ENCODE results near the gene SRRD.

The SRRD gene

GRCh38 chr22:26482161-26482560, 1.5 kb upstream of the SRRD start:
- no peak for DNase-seq (ENCODE audit: low read depth in 2 of 2)

- no peak for DNase-seq (ENCODE audit: low read depth in 2 of 2)
Observed at GRCh38 chr22:26483043-26483438, 636 bp upstream of the SRRD start.

GRCh38 chr22:26484360-26484706, 656 bp downstream of the SRRD start:
- DNase-seq (ENCODE audit: low read depth in 2 of 2), result no peak

GRCh38 chr22:26485013-26485412, 1.3 kb downstream of the SRRD start:
- no peak for DNase-seq (ENCODE audit: low read depth in 2 of 2)

GRCh38 chr22:26485806-26486390, 2.2 kb downstream of the SRRD start:
- no peak for DNase-seq (ENCODE audit: low read depth in 2 of 2)

- no peak for DNase-seq (ENCODE audit: low read depth in 2 of 2)
Observed at GRCh38 chr22:26486394-26486793, 2.7 kb downstream of the SRRD start.

GRCh38 chr22:26487996-26488395, 4.3 kb downstream of the SRRD start:
- DNase-seq (ENCODE audit: low read depth in 2 of 2), result no peak

- no peak for DNase-seq (ENCODE audit: low read depth in 2 of 2)
Observed at GRCh38 chr22:26489447-26490036, 5.9 kb downstream of the SRRD start.

GRCh38 chr22:26492220-26492619, 8.5 kb downstream of the SRRD start:
- DNase-seq (ENCODE audit: low read depth in 2 of 2), result no peak

- DNase-seq (ENCODE audit: low read depth in 2 of 2), result no peak
Observed at GRCh38 chr22:26494506-26494905, 10.8 kb downstream of the SRRD start.

GRCh38 chr22:26496456-26496855, 12.8 kb downstream of the SRRD start:
- no peak for DNase-seq (ENCODE audit: low read depth in 2 of 2)

- no peak for DNase-seq (ENCODE audit: low read depth in 2 of 2)
Observed at GRCh38 chr22:26499188-26499703, 15.6 kb downstream of the SRRD start.

GRCh38 chr22:26501996-26502395, 18.3 kb downstream of the SRRD start:
- DNase-seq (ENCODE audit: low read depth in 2 of 2), result no peak

GRCh38 chr22:26502688-26503561, 19.2 kb downstream of the SRRD start:
- DNase-seq (ENCODE audit: low read depth in 2 of 2), result peak in 1 of 2 donors; percentile 24

- no peak for DNase-seq (ENCODE audit: low read depth in 2 of 2)
Observed at GRCh38 chr22:26503758-26504157, 20.1 kb downstream of the SRRD start.

GRCh38 chr22:26508148-26508547, 24.5 kb downstream of the SRRD start:
- DNase-seq (ENCODE audit: low read depth in 2 of 2), result no peak

- peak; percentile 80 to 89 for DNase-seq (ENCODE audit: low read depth in 2 of 2)
Observed at GRCh38 chr22:26512149-26512793, 28.6 kb downstream of the SRRD start, which contains the start of gene TFIP11. TSS of gene TFIP11 (minus strand) at chr22:26512473. CDS start at chr22:26510272, 2,201 bp downstream.

- no peak for DNase-seq (ENCODE audit: low read depth in 2 of 2)
Observed at GRCh38 chr22:26513838-26514237, 30.2 kb downstream of the SRRD start.

GRCh38 chr22:26514419-26515161, 30.9 kb downstream of the SRRD start:
- DNase-seq (ENCODE audit: low read depth in 2 of 2), result no peak

- no peak for DNase-seq (ENCODE audit: low read depth in 2 of 2)
Observed at GRCh38 chr22:26515931-26516330, 32.3 kb downstream of the SRRD start.

- no peak for DNase-seq (ENCODE audit: low read depth in 2 of 2)
Observed at GRCh38 chr22:26516503-26516902, 32.8 kb downstream of the SRRD start.
